ENCODE data around the gene ISL2. TPM values are rescaled to one million over a fixed set of nuclear protein-coding genes. Genes with fewer than 3 reads are reported as not detected.

ISL2 gene
- 0.12 and 0.26 TPM in 2 replicates for total RNA-seq

GRCh38 chr15:76336254-76337058 lies at the start of gene ISL2:
TSS of gene ISL2 (plus strand) at chr15:76336773. CDS start at chr15:76336884, 111 bp downstream.

GRCh38 chr15:76311100-76311953 lies 25.2 kb upstream of the ISL2 start, which contains the start of gene ETFA:
TSS of gene ETFA (minus strand) at chr15:76311469. CDS start at chr15:76311388, 81 bp downstream.

Other genes starting within 250 kb of the ISL2 start
- gene ETFA, start 25.3 kb upstream of the ISL2 start, total RNA-seq, result 140 and 145 TPM in 2 replicates

Data from aortic smooth muscle cell (primary cell).